ENCODE results near the gene TBCEL.

The TBCEL gene

GRCh38 chr11:121023848-121024751 lies at the start of gene TBCEL:
TSS of gene TBCEL (plus strand) at chr11:121024102. CDS start at chr11:121045691, 21,589 bp downstream.
- peak within 1 kb of the TSS; percentile 64 to 83 for H3K4me3 ChIP-seq (ENCODE audit: low read depth in 1 of 2, low read length in 2 of 2)
- no peaks in the 10 kb centered on the region for H3K27me3 ChIP-seq (ENCODE audit: control insufficient read depth in 1 of 2, insufficient read depth in 2 of 2, low read length in 2 of 2)
- H3K36me3 ChIP-seq (ENCODE audit: control insufficient read depth in 1 of 2, insufficient read depth in 2 of 2, low read length in 2 of 2), result no peaks in the 10 kb centered on the region
- H3K4me1 ChIP-seq (ENCODE audit: control insufficient read depth in 1 of 2, insufficient read depth in 2 of 2, low read length in 2 of 2), result peaks cover 16 to 18% of the 10 kb centered on the region in 2 donors
- no peaks in the 10 kb centered on the region for H3K9me3 ChIP-seq (ENCODE audit: control insufficient read depth in 1 of 2, low read length in 2 of 2)
- peak within 1 kb of the TSS; percentile 52 to 65 for H3K9ac ChIP-seq (ENCODE audit: low read depth in 1 of 2, low read length in 2 of 2)
- H3K27ac ChIP-seq (ENCODE audit: low read depth, low read length), result no peak within 1 kb of the TSS

GRCh38 chr11:120974466-120974865 lies 49.4 kb upstream of the TBCEL start:
- H3K4me1 ChIP-seq (ENCODE audit: control insufficient read depth in 1 of 2, insufficient read depth in 2 of 2, low read length in 2 of 2), result no peaks in the 10 kb centered on the region
- H3K4me3 ChIP-seq (ENCODE audit: low read depth in 1 of 2, low read length in 2 of 2), result no peak overlapping the region
- no peaks in the 10 kb centered on the region for H3K9me3 ChIP-seq (ENCODE audit: control insufficient read depth in 1 of 2, low read length in 2 of 2)
- H3K36me3 ChIP-seq (ENCODE audit: control insufficient read depth in 1 of 2, insufficient read depth in 2 of 2, low read length in 2 of 2), result no peaks in the 10 kb centered on the region
- no peak overlapping the region for H3K27ac ChIP-seq (ENCODE audit: low read depth, low read length)
- no peak overlapping the region for H3K9ac ChIP-seq (ENCODE audit: low read depth in 1 of 2, low read length in 2 of 2)
- no peaks in the 10 kb centered on the region for H3K27me3 ChIP-seq (ENCODE audit: control insufficient read depth in 1 of 2, insufficient read depth in 2 of 2, low read length in 2 of 2)

- no peak overlapping the region for H3K4me3 ChIP-seq (ENCODE audit: low read depth in 1 of 2, low read length in 2 of 2)
- H3K36me3 ChIP-seq (ENCODE audit: control insufficient read depth in 1 of 2, insufficient read depth in 2 of 2, low read length in 2 of 2), result no peaks in the 10 kb centered on the region
- no peak overlapping the region for H3K27ac ChIP-seq (ENCODE audit: low read depth, low read length)
- no peaks in the 10 kb centered on the region for H3K9me3 ChIP-seq (ENCODE audit: control insufficient read depth in 1 of 2, low read length in 2 of 2)
- no peak overlapping the region for H3K9ac ChIP-seq (ENCODE audit: low read depth in 1 of 2, low read length in 2 of 2)
- H3K27me3 ChIP-seq (ENCODE audit: control insufficient read depth in 1 of 2, insufficient read depth in 2 of 2, low read length in 2 of 2), result no peaks in the 10 kb centered on the region
- no peaks in the 10 kb centered on the region for H3K4me1 ChIP-seq (ENCODE audit: control insufficient read depth in 1 of 2, insufficient read depth in 2 of 2, low read length in 2 of 2)
These were observed 48.9 kb upstream of the TBCEL start for GRCh38 chr11:120974965-120975364.

GRCh38 chr11:120977266-120978137 lies 46.4 kb upstream of the TBCEL start:
- H3K27ac ChIP-seq (ENCODE audit: low read depth, low read length), result no peak overlapping the region
- no peaks in the 10 kb centered on the region for H3K36me3 ChIP-seq (ENCODE audit: control insufficient read depth in 1 of 2, insufficient read depth in 2 of 2, low read length in 2 of 2)

GRCh38 chr11:120978701-120979100 lies 45.2 kb upstream of the TBCEL start:
- Histone ChIP-seq H3K36me3 (ENCODE audit: control insufficient read depth in 1 of 2, insufficient read depth in 2 of 2, low read length in 2 of 2) (no peaks in the 10 kb centered on the region), H3K27ac (ENCODE audit: low read depth, low read length) (no peak overlapping the region), H3K4me1 (ENCODE audit: control insufficient read depth in 1 of 2, insufficient read depth in 2 of 2, low read length in 2 of 2) (no peaks in the 10 kb centered on the region), H3K9ac (ENCODE audit: low read depth in 1 of 2, low read length in 2 of 2) (no peak overlapping the region), H3K4me3 (ENCODE audit: low read depth in 1 of 2, low read length in 2 of 2) (no peak overlapping the region), H3K9me3 (ENCODE audit: control insufficient read depth in 1 of 2, low read length in 2 of 2) (no peaks in the 10 kb centered on the region), H3K27me3 (ENCODE audit: control insufficient read depth in 1 of 2, insufficient read depth in 2 of 2, low read length in 2 of 2) (no peaks in the 10 kb centered on the region)

More at GRCh38 chr11:120977266-120978137, 46.4 kb upstream of the TBCEL start:
- no peak overlapping the region for H3K9ac ChIP-seq (ENCODE audit: low read depth in 1 of 2, low read length in 2 of 2)
- H3K27me3 ChIP-seq (ENCODE audit: control insufficient read depth in 1 of 2, insufficient read depth in 2 of 2, low read length in 2 of 2), result no peaks in the 10 kb centered on the region
- H3K9me3 ChIP-seq (ENCODE audit: control insufficient read depth in 1 of 2, low read length in 2 of 2), result no peaks in the 10 kb centered on the region
- H3K4me3 ChIP-seq (ENCODE audit: low read depth in 1 of 2, low read length in 2 of 2), result no peak overlapping the region
- no peaks in the 10 kb centered on the region for H3K4me1 ChIP-seq (ENCODE audit: control insufficient read depth in 1 of 2, insufficient read depth in 2 of 2, low read length in 2 of 2)

GRCh38 chr11:120985718-120986569 lies 38.0 kb upstream of the TBCEL start:
- Histone ChIP-seq H3K27ac (ENCODE audit: low read depth, low read length) (no peak overlapping the region), H3K4me1 (ENCODE audit: control insufficient read depth in 1 of 2, insufficient read depth in 2 of 2, low read length in 2 of 2) (peaks cover 10 to 18% of the 10 kb centered on the region in 2 donors), H3K4me3 (ENCODE audit: low read depth in 1 of 2, low read length in 2 of 2) (peak overlapping the region; percentile 61 to 63), H3K36me3 (ENCODE audit: control insufficient read depth in 1 of 2, insufficient read depth in 2 of 2, low read length in 2 of 2) (no peaks in the 10 kb centered on the region), H3K9me3 (ENCODE audit: control insufficient read depth in 1 of 2, low read length in 2 of 2) (no peaks in the 10 kb centered on the region), H3K9ac (ENCODE audit: low read depth in 1 of 2, low read length in 2 of 2) (no peak overlapping the region), H3K27me3 (ENCODE audit: control insufficient read depth in 1 of 2, insufficient read depth in 2 of 2, low read length in 2 of 2) (no peaks in the 10 kb centered on the region)

- H3K27me3 ChIP-seq (ENCODE audit: control insufficient read depth in 1 of 2, insufficient read depth in 2 of 2, low read length in 2 of 2), result peaks cover 0 to 4% of the 10 kb centered on the region in 2 donors
These were observed 35.3 kb upstream of the TBCEL start for GRCh38 chr11:120988603-120989002.

GRCh38 chr11:120991830-120992686 lies 31.8 kb upstream of the TBCEL start:
- no peaks in the 10 kb centered on the region for H3K36me3 ChIP-seq (ENCODE audit: control insufficient read depth in 1 of 2, insufficient read depth in 2 of 2, low read length in 2 of 2)
- H3K27ac ChIP-seq (ENCODE audit: low read depth, low read length), result no peak overlapping the region
- H3K4me1 ChIP-seq (ENCODE audit: control insufficient read depth in 1 of 2, insufficient read depth in 2 of 2, low read length in 2 of 2), result peaks cover 2 to 6% of the 10 kb centered on the region in 2 donors
- peaks cover 4% of the 10 kb centered on the region in 2 donors for H3K27me3 ChIP-seq (ENCODE audit: control insufficient read depth in 1 of 2, insufficient read depth in 2 of 2, low read length in 2 of 2)
- H3K9me3 ChIP-seq (ENCODE audit: control insufficient read depth in 1 of 2, low read length in 2 of 2), result no peaks in the 10 kb centered on the region
- no peak overlapping the region for H3K9ac ChIP-seq (ENCODE audit: low read depth in 1 of 2, low read length in 2 of 2)
- no peak overlapping the region for H3K4me3 ChIP-seq (ENCODE audit: low read depth in 1 of 2, low read length in 2 of 2)

More at GRCh38 chr11:120988603-120989002, 35.3 kb upstream of the TBCEL start:
- H3K4me1 ChIP-seq (ENCODE audit: control insufficient read depth in 1 of 2, insufficient read depth in 2 of 2, low read length in 2 of 2), result peaks cover 10 to 18% of the 10 kb centered on the region in 2 donors
- no peaks in the 10 kb centered on the region for H3K36me3 ChIP-seq (ENCODE audit: control insufficient read depth in 1 of 2, insufficient read depth in 2 of 2, low read length in 2 of 2)
- H3K9me3 ChIP-seq (ENCODE audit: control insufficient read depth in 1 of 2, low read length in 2 of 2), result no peaks in the 10 kb centered on the region
- H3K9ac ChIP-seq (ENCODE audit: low read depth in 1 of 2, low read length in 2 of 2), result no peak overlapping the region
- H3K4me3 ChIP-seq (ENCODE audit: low read depth in 1 of 2, low read length in 2 of 2), result no peak overlapping the region
- H3K27ac ChIP-seq (ENCODE audit: low read depth, low read length), result no peak overlapping the region
